Measurements from ENCODE around the gene EFNB2.

- TF ChIP-seq POLR2A (IDR thresholded peaks at IDR 0.05) (no peak), CTCF (IDR thresholded peaks at IDR 0.05) (no peak)
Observed at GRCh38 chr13:106534639-106535551, 567 bp downstream of the EFNB2 start.
